ENCODE results near the gene SNX13. TPM values are rescaled to one million over a fixed set of nuclear protein-coding genes. Genes with fewer than 3 reads are reported as not detected.

Gene SNX13
- total RNA-seq, 2 donors from 2014 or later: 54.2 to 73.2 TPM

GRCh38 chr7:17898111-17898510 lies 42.2 kb downstream of the SNX13 start:
- DNase-seq (ENCODE audit: low spot score) (no peak), ATAC-seq (ENCODE audit: insufficient number of reproducible peaks, low FRiP score, low read depth) (no peak)
- Histone ChIP-seq H3K36me3 (no peaks in the 10 kb centered on the region), H3K27ac (no peak overlapping the region), H3K4me1 (ENCODE audit: control insufficient read depth in 1 of 2, low read depth in 2 of 2) (no peaks in the 10 kb centered on the region), H3K4me3 (no peak overlapping the region), H3K9me3 (no peaks in the 10 kb centered on the region), H3K27me3 (replicated peaks; ENCODE audit: insufficient read depth) (no peaks in the 10 kb centered on the region)
- TF ChIP-seq, protein P1, sequence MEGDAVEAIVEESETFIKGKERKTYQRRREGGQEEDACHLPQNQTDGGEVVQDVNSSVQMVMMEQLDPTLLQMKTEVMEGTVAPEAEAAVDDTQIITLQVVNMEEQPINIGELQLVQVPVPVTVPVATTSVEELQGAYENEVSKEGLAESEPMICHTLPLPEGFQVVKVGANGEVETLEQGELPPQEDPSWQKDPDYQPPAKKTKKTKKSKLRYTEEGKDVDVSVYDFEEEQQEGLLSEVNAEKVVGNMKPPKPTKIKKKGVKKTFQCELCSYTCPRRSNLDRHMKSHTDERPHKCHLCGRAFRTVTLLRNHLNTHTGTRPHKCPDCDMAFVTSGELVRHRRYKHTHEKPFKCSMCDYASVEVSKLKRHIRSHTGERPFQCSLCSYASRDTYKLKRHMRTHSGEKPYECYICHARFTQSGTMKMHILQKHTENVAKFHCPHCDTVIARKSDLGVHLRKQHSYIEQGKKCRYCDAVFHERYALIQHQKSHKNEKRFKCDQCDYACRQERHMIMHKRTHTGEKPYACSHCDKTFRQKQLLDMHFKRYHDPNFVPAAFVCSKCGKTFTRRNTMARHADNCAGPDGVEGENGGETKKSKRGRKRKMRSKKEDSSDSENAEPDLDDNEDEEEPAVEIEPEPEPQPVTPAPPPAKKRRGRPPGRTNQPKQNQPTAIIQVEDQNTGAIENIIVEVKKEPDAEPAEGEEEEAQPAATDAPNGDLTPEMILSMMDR (IDR thresholded peaks at IDR 0.05): no peak

DNA sequence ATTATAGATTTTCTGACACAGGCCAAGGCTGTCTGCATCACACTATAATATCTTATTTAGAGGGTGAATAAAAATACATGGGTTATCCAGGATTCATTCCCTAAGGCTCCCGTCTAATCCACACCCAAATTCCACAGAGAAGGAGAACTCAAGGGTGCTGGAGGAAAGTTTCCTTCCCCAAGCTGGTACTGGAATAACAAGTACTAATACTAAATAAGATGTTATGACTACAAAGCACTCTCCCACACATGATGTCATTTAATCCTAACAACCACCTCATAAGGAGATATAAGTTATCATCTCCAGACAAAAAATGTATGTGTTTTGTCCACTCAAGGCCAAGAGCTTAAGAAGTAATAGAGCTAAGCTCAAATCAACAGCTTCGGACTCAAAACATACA lies 53.0 kb downstream of the SNX13 start:
- Histone ChIP-seq H3K27me3 (replicated peaks; ENCODE audit: insufficient read depth) (no peaks in the 10 kb centered on the region), H3K4me3 (no peak overlapping the region), H3K36me3 (peaks cover 20% of the 10 kb centered on the region), H3K4me1 (ENCODE audit: control insufficient read depth in 1 of 2, low read depth in 2 of 2) (no peaks in the 10 kb centered on the region), H3K27ac (no peak overlapping the region), H3K9me3 (no peaks in the 10 kb centered on the region)
- TF ChIP-seq, protein P1 (IDR thresholded peaks at IDR 0.05): no peak
- ATAC-seq (ENCODE audit: insufficient number of reproducible peaks, low FRiP score, low read depth) (no peak), DNase-seq (ENCODE audit: low spot score) (no peak)

DNA sequence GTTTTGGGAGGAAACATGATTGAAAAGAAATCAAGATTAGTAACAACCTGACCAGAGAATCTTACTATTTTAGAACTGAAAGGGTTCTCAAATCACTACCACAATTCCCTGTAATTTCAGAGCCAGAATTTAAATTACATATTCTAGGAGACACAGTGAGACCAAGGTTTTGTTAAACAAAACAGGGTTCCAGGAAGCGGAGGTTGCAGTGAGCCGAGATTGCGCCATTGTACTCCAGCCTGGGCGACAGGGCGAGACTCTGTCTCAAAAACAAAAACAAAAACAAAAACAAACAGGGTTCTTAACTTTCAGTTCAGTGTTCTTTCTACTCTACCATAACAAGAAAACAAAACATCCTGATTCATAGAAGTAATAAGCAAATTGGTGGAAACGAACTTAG lies 57.6 kb downstream of the SNX13 start:
- peaks cover 14% of the 10 kb centered on the region for H3K36me3 ChIP-seq
- H3K4me1 ChIP-seq (ENCODE audit: control insufficient read depth in 1 of 2, low read depth in 2 of 2): no peaks in the 10 kb centered on the region
- ATAC-seq (ENCODE audit: insufficient number of reproducible peaks, low FRiP score, low read depth): no peak
- no peaks in the 10 kb centered on the region for H3K27me3 ChIP-seq (replicated peaks; ENCODE audit: insufficient read depth)
- H3K27ac ChIP-seq: no peak overlapping the region
- H3K9me3 ChIP-seq: no peaks in the 10 kb centered on the region
- TF ChIP-seq, protein P1 (IDR thresholded peaks at IDR 0.05): no peak
- no peak overlapping the region for H3K4me3 ChIP-seq
- no peak for DNase-seq (ENCODE audit: low spot score)

DNA sequence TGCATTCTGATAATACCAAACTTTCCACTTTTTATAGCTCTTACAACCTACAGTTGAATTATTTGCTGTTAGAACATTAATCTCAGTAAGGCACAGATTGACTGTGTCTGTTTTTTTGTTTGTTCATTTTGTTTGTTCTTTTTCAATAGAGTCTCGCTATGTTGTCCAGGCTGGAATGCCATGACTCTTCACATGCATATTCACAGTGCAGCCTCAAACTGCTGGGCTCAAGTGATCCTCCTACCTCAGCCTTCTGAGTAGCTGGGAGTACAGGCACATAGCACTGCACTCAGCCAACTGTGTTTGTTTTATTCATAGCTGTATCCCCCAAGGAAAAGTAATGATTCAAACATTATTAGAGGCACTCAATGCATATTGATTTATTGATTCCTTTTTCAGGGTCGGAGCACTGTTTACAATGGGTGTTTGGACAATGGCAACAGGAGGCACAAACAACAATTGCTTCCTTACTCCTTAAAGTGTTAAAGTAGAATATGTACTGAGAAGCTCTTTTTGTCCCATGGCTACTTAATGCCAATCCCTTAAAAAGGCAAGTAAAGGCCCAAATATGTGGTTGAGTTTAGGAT lies 61.1 kb downstream of the SNX13 start:
- no peak for DNase-seq (ENCODE audit: low spot score)
- Histone ChIP-seq H3K27ac (no peak overlapping the region), H3K9me3 (no peaks in the 10 kb centered on the region), H3K4me1 (ENCODE audit: control insufficient read depth in 1 of 2, low read depth in 2 of 2) (no peaks in the 10 kb centered on the region), H3K27me3 (replicated peaks; ENCODE audit: insufficient read depth) (no peaks in the 10 kb centered on the region), H3K4me3 (no peak overlapping the region), H3K36me3 (peaks cover 4% of the 10 kb centered on the region)
- TF ChIP-seq, protein P1 (IDR thresholded peaks at IDR 0.05): no peak
- ATAC-seq (ENCODE audit: insufficient number of reproducible peaks, low FRiP score, low read depth): no peak

GRCh38 chr7:17878627-17879026 lies 61.7 kb downstream of the SNX13 start:
- no peak for DNase-seq (ENCODE audit: low spot score)
- H3K27me3 ChIP-seq (replicated peaks; ENCODE audit: insufficient read depth): no peaks in the 10 kb centered on the region
- TF ChIP-seq, protein P1 (IDR thresholded peaks at IDR 0.05): no peak
- ATAC-seq (ENCODE audit: insufficient number of reproducible peaks, low FRiP score, low read depth): no peak
- H3K4me3 ChIP-seq: no peak overlapping the region
- peaks cover 4% of the 10 kb centered on the region for H3K36me3 ChIP-seq
- no peak overlapping the region for H3K27ac ChIP-seq
- no peaks in the 10 kb centered on the region for H3K9me3 ChIP-seq
- H3K4me1 ChIP-seq (ENCODE audit: control insufficient read depth in 1 of 2, low read depth in 2 of 2): no peaks in the 10 kb centered on the region
